Liver (tissue), 9 donors: ENCODE data around the gene MFSD6. TPM values are rescaled to one million over a fixed set of nuclear protein-coding genes. Genes with fewer than 3 reads are reported as not detected.

Experiments
- DNase-seq: peaks from one replicate; pipeline ENCODE4 v3.0.0-alpha.2; 2017; ENCODE audit warnings: low spot score
- H3K27ac ChIP-seq, 2 donors: one replicate each; pipeline ENCODE4 v1.7.0; 2013; ENCODE audit warnings: inconsistent platforms in 2 of 2, low read length in 2 of 2, control low read depth in 1 of 2, low read depth in 1 of 2, mild to moderate bottlenecking in 1 of 2
- H3K27me3 ChIP-seq, 4 donors: one replicate each; pipeline versions ENCODE4 v1.6.1 to v1.7.0; 2013; ENCODE audit warnings: low read length in 3 of 4, inconsistent platforms in 1 of 4, mild to moderate bottlenecking in 1 of 4, moderate library complexity in 1 of 4; ENCODE audit not compliant: control insufficient read depth in 4 of 4, insufficient read depth in 4 of 4
- H3K36me3 ChIP-seq, 4 donors: one replicate each; pipeline versions ENCODE4 v1.6.1 to v1.7.0; 2013; ENCODE audit warnings: low read length in 3 of 4, mild to moderate bottlenecking in 3 of 4, low read depth in 1 of 4, moderate library complexity in 1 of 4; ENCODE audit not compliant: control insufficient read depth in 4 of 4, insufficient read depth in 3 of 4
- H3K4me1 ChIP-seq, 4 donors: one replicate each; pipeline versions ENCODE4 v1.6.1 to v1.7.0; 2013; ENCODE audit warnings: low read length in 3 of 4, mild to moderate bottlenecking in 3 of 4, moderate library complexity in 1 of 4; ENCODE audit not compliant: control insufficient read depth in 4 of 4, insufficient read depth in 4 of 4
- H3K4me3 ChIP-seq, 3 donors: one replicate each; pipeline versions ENCODE4 v1.6.1 to v1.7.0; 2013; ENCODE audit warnings: low read length in 3 of 3, control low read depth in 1 of 3, low read depth in 1 of 3, mild to moderate bottlenecking in 1 of 3
- H3K9ac ChIP-seq, 2 donors: one replicate each; pipeline ENCODE4 v1.7.0; 2013; ENCODE audit warnings: low read length in 2 of 2, mild to moderate bottlenecking in 2 of 2, moderate library complexity in 2 of 2, control low read depth in 1 of 2, low read depth in 1 of 2
- H3K9me3 ChIP-seq, 4 donors: one replicate each; pipeline versions ENCODE4 v1.6.1 to v1.7.0; 2013; ENCODE audit warnings: low read length in 3 of 4; ENCODE audit not compliant: control insufficient read depth in 4 of 4
- EGR1 ChIP-seq, 2 donors: IDR thresholded peaks; 2 replicates each; pipeline ENCODE4 v1.6.1; 2016 to 2018; ENCODE audit warnings: antibody characterized with exemption in 2 of 2, low read depth in 2 of 2
- FOXA1 ChIP-seq: IDR thresholded peaks from 2 replicates; pipeline ENCODE4 v1.6.1; 2016; ENCODE audit warnings: antibody characterized with exemption
- FOXA2 ChIP-seq: IDR thresholded peaks from 2 replicates; pipeline ENCODE4 v1.6.1; 2016; ENCODE audit warnings: antibody characterized with exemption
- GABPA ChIP-seq, 2 donors: IDR thresholded peaks in 1 of 2; conservative IDR thresholded peaks in 1 of 2; 2 replicates each; pipeline ENCODE4 v1.6.1; 2016; ENCODE audit warnings: antibody characterized with exemption in 2 of 2, mild to moderate bottlenecking in 1 of 2, moderate library complexity in 1 of 2
- HNF4A ChIP-seq, 2 donors: conservative IDR thresholded peaks; 2 replicates each; pipeline ENCODE4 v1.6.1; 2016; ENCODE audit warnings: antibody characterized with exemption in 2 of 2, mild to moderate bottlenecking in 2 of 2
- HNF4G ChIP-seq: IDR thresholded peaks from 2 replicates; pipeline ENCODE4 v1.6.1; 2016; ENCODE audit warnings: antibody characterized with exemption
- JUND ChIP-seq, 2 donors: IDR thresholded peaks; 2 replicates each; pipeline ENCODE4 v1.6.1; 2016; ENCODE audit warnings: antibody characterized with exemption in 2 of 2
- NR2F2 ChIP-seq: IDR thresholded peaks from 2 replicates; pipeline ENCODE4 v1.6.1; 2016; ENCODE audit warnings: antibody characterized with exemption
- RAD21 ChIP-seq, 2 donors: IDR thresholded peaks; 2 replicates each; pipeline ENCODE4 v1.6.1; 2016; ENCODE audit warnings: antibody characterized with exemption in 2 of 2, mild to moderate bottlenecking in 2 of 2
- RXRA ChIP-seq, 2 donors: IDR thresholded peaks; 2 replicates each; pipeline ENCODE4 v1.6.1; 2017 to 2018; ENCODE audit warnings: antibody characterized with exemption in 2 of 2, mild to moderate bottlenecking in 1 of 2
- SP1 ChIP-seq: IDR thresholded peaks from 2 replicates; pipeline ENCODE4 v1.6.1; 2018; ENCODE audit warnings: antibody characterized with exemption, mild to moderate bottlenecking
- TAF1 ChIP-seq: conservative IDR thresholded peaks from 2 replicates; pipeline ENCODE4 v1.6.1; 2016; ENCODE audit warnings: antibody characterized with exemption, mild to moderate bottlenecking
- YY1 ChIP-seq: IDR thresholded peaks from 2 replicates; pipeline ENCODE4 v1.6.1; 2016; ENCODE audit warnings: antibody characterized with exemption, mild to moderate bottlenecking
- WGBS: extraction: QIAGEN DNeasy Blood & Tissue Kit; methylation state at CpG from one replicate; pipeline ENCODE4 v1.1.7; 2013; 5-methylcytosine and 5-hydroxymethylcytosine counted together
- polyA plus RNA-seq, 2 donors: library from polyadenylated mRNA; stranded (reverse) in 1 of 2; unstranded in 1 of 2; fragments of 200-250 nt in 1 of 2; fragments of >200 nt in 1 of 2; fragmentation: Nextera tagmentation in 1 of 2; extraction: Ambion mirVana in 1 of 2; gene quantifications; one replicate each; pipeline versions ENCODE4 v1.2.1 to v1.2.3, GENCODE V29; 2013 to 2015
- total RNA-seq, 2 donors: library from RNA; depleted of rRNA; stranded (reverse); fragments of >200 nt; gene quantifications; one replicate each; pipeline ENCODE4 v1.2.3, GENCODE V29; 2014
- TF ChIP-seq, protein P1 (sequence below): IDR thresholded peaks from 2 replicates; pipeline ENCODE4 v1.6.1; 2016; ENCODE audit warnings: antibody characterized with exemption
- TF ChIP-seq, protein P2 (sequence below): IDR thresholded peaks from 2 replicates; pipeline ENCODE4 v1.6.1; 2016; ENCODE audit warnings: antibody characterized with exemption, mild to moderate bottlenecking
- TF ChIP-seq, protein P3 (sequence below): IDR thresholded peaks from 2 replicates; pipeline ENCODE4 v1.6.1; 2016; ENCODE audit warnings: antibody characterized with exemption
- TF ChIP-seq, protein P4 (sequence below): fragments of 150-350 bp; IDR thresholded peaks from 2 replicates; pipeline ENCODE4 v1.5.1; 2017; ENCODE audit warnings: improper control_type of control experiment, low read depth, low read length; ENCODE audit not compliant: missing input control
- TF ChIP-seq, protein P5 (sequence below): IDR thresholded peaks from 2 replicates; pipeline ENCODE4 v1.6.1; 2016; ENCODE audit warnings: antibody characterized with exemption
- donor health status: healthy.
- donor health status: healthy.
- donor health status: healthy.
- donor health status: healthy.
- donor health status: healthy.

The MFSD6 gene
- total and polyA plus RNA-seq, 4 donors = 0.83 to 9.5 (median 2.4) TPM

DNA sequence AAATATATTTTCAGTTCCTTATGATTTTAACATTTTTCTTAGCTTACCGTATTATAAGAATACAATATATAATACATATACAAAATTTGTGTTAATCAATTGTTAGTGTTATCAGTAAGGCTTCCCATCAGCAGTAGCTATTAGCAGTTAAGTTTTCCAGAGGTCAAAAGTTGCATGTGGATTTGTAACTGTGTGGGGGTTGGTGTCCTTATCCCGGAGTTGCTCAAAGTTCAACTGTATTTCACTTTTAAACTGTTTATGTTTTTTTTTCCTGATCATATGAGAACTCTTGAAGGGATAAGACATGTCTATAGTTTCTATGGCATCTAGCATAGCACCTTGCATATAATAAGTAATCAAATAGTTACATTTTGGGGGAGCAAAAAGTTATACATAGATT, 11.9 kb upstream of the MFSD6 start:
- H3K9me3 ChIP-seq = no peaks in the 10 kb centered on the region
- no peaks in the 10 kb centered on the region for H3K27me3 ChIP-seq
- peaks cover 0 to 4% (median 4%) of the 10 kb centered on the region in 4 donors for H3K4me1 ChIP-seq
- WGBS = 37% methylated on average over 2 of the region's 2 CpGs
- no peak overlapping the region for H3K9ac ChIP-seq
- no peak overlapping the region for H3K27ac ChIP-seq
- H3K4me3 ChIP-seq = no peak overlapping the region
- no peaks in the 10 kb centered on the region for H3K36me3 ChIP-seq
- DNase-seq = no peak
- TF ChIP-seq FOXA1 = no peak
- TF ChIP-seq, protein P1, sequence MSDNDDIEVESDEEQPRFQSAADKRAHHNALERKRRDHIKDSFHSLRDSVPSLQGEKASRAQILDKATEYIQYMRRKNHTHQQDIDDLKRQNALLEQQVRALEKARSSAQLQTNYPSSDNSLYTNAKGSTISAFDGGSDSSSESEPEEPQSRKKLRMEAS = no peak
- TF ChIP-seq EGR1 (IDR thresholded peaks at IDR 0.05; ENCODE audit: low read depth in 2 of 2) = no peak
- TF ChIP-seq FOXA2 = no peak
- TF ChIP-seq RXRA (IDR thresholded peaks at IDR 0.05) = peak; percentile 49 to 56
- no peak for TF ChIP-seq GABPA (IDR thresholded peaks at IDR 0.05 in 1 of 2, conservative IDR thresholded peaks at IDR 0.05 in 1 of 2)
- TF ChIP-seq HNF4A (conservative IDR thresholded peaks at IDR 0.05) = peak; percentile 64 to 66
- no peak for TF ChIP-seq HNF4G
- peak; percentile 19 for TF ChIP-seq SP1
- TF ChIP-seq, protein P2, sequence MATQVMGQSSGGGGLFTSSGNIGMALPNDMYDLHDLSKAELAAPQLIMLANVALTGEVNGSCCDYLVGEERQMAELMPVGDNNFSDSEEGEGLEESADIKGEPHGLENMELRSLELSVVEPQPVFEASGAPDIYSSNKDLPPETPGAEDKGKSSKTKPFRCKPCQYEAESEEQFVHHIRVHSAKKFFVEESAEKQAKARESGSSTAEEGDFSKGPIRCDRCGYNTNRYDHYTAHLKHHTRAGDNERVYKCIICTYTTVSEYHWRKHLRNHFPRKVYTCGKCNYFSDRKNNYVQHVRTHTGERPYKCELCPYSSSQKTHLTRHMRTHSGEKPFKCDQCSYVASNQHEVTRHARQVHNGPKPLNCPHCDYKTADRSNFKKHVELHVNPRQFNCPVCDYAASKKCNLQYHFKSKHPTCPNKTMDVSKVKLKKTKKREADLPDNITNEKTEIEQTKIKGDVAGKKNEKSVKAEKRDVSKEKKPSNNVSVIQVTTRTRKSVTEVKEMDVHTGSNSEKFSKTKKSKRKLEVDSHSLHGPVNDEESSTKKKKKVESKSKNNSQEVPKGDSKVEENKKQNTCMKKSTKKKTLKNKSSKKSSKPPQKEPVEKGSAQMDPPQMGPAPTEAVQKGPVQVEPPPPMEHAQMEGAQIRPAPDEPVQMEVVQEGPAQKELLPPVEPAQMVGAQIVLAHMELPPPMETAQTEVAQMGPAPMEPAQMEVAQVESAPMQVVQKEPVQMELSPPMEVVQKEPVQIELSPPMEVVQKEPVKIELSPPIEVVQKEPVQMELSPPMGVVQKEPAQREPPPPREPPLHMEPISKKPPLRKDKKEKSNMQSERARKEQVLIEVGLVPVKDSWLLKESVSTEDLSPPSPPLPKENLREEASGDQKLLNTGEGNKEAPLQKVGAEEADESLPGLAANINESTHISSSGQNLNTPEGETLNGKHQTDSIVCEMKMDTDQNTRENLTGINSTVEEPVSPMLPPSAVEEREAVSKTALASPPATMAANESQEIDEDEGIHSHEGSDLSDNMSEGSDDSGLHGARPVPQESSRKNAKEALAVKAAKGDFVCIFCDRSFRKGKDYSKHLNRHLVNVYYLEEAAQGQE = no peak
- TF ChIP-seq, protein P3, sequence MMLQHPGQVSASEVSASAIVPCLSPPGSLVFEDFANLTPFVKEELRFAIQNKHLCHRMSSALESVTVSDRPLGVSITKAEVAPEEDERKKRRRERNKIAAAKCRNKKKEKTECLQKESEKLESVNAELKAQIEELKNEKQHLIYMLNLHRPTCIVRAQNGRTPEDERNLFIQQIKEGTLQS = no peak
- TF ChIP-seq RAD21 (IDR thresholded peaks at IDR 0.05) = no peak
- TF ChIP-seq, protein P4, sequence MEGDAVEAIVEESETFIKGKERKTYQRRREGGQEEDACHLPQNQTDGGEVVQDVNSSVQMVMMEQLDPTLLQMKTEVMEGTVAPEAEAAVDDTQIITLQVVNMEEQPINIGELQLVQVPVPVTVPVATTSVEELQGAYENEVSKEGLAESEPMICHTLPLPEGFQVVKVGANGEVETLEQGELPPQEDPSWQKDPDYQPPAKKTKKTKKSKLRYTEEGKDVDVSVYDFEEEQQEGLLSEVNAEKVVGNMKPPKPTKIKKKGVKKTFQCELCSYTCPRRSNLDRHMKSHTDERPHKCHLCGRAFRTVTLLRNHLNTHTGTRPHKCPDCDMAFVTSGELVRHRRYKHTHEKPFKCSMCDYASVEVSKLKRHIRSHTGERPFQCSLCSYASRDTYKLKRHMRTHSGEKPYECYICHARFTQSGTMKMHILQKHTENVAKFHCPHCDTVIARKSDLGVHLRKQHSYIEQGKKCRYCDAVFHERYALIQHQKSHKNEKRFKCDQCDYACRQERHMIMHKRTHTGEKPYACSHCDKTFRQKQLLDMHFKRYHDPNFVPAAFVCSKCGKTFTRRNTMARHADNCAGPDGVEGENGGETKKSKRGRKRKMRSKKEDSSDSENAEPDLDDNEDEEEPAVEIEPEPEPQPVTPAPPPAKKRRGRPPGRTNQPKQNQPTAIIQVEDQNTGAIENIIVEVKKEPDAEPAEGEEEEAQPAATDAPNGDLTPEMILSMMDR = no peak
- TF ChIP-seq NR2F2 = no peak
- TF ChIP-seq TAF1 = no peak
- TF ChIP-seq, protein P5, sequence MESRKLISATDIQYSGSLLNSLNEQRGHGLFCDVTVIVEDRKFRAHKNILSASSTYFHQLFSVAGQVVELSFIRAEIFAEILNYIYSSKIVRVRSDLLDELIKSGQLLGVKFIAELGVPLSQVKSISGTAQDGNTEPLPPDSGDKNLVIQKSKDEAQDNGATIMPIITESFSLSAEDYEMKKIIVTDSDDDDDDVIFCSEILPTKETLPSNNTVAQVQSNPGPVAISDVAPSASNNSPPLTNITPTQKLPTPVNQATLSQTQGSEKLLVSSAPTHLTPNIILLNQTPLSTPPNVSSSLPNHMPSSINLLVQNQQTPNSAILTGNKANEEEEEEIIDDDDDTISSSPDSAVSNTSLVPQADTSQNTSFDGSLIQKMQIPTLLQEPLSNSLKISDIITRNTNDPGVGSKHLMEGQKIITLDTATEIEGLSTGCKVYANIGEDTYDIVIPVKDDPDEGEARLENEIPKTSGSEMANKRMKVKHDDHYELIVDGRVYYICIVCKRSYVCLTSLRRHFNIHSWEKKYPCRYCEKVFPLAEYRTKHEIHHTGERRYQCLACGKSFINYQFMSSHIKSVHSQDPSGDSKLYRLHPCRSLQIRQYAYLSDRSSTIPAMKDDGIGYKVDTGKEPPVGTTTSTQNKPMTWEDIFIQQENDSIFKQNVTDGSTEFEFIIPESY = no peak
- no peak for TF ChIP-seq JUND (IDR thresholded peaks at IDR 0.05)
- no peak for TF ChIP-seq YY1
